Measurements from ENCODE around the gene KCNH5.

Gene KCNH5

GRCh38 chr14:62697461-62697860 lies 347.8 kb downstream of the KCNH5 start:
- in situ Hi-C loops (cut with MboI; ENCODE audit: low sequenced_read_pairs, unreplicated experiment) = no loop called here
- no peak for TF ChIP-seq CTCF (IDR thresholded peaks at IDR 0.05; ENCODE audit: borderline replicate concordance, control extremely low read depth, extremely low read depth, insufficient read depth, missing control alignments)
- DNase-seq (ENCODE audit: low spot score) = no peak

GRCh38 chr14:62696929-62697328 lies 348.3 kb downstream of the KCNH5 start:
- TF ChIP-seq CTCF (IDR thresholded peaks at IDR 0.05; ENCODE audit: borderline replicate concordance, control extremely low read depth, extremely low read depth, insufficient read depth, missing control alignments) = no peak
- DNase-seq (ENCODE audit: low spot score) = no peak
- in situ Hi-C loops (cut with MboI; ENCODE audit: low sequenced_read_pairs, unreplicated experiment) = no loop called here

- TF ChIP-seq CTCF (IDR thresholded peaks at IDR 0.05; ENCODE audit: borderline replicate concordance, control extremely low read depth, extremely low read depth, insufficient read depth, missing control alignments) = no peak
- in situ Hi-C loops (cut with MboI; ENCODE audit: low sequenced_read_pairs, unreplicated experiment) = no loop called here
- DNase-seq (ENCODE audit: low spot score) = no peak
These were observed 348.8 kb downstream of the KCNH5 start for GRCh38 chr14:62696331-62696924.

DNA sequence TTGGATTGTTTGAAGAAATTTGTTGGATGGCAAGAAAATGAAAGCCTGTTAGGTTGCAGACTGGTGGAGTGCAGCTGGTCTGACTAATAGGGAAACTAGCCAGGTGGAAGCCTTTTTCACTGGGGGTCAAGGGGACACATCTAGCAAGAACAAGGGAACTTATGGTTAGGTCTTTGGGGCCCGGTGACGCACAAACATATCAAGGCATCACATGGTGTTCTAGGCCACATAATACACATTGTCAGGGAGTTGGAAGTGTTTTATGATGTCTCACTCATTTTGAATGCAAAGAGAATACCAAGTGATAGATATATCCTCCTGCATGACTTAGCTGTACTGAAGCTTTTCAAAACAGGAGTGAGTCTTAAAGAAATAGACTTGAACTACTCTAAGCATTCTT lies 351.2 kb downstream of the KCNH5 start:
- TF ChIP-seq CTCF (IDR thresholded peaks at IDR 0.05; ENCODE audit: borderline replicate concordance, control extremely low read depth, extremely low read depth, insufficient read depth, missing control alignments) = no peak
- DNase-seq (ENCODE audit: low spot score) = no peak
- in situ Hi-C loops (cut with MboI; ENCODE audit: low sequenced_read_pairs, unreplicated experiment) = no loop called here

GRCh38 chr14:62692490-62693106 lies 352.7 kb downstream of the KCNH5 start:
- no peak for TF ChIP-seq CTCF (IDR thresholded peaks at IDR 0.05; ENCODE audit: borderline replicate concordance, control extremely low read depth, extremely low read depth, insufficient read depth, missing control alignments)
- DNase-seq (ENCODE audit: low spot score) = no peak
- in situ Hi-C loops (cut with MboI; ENCODE audit: low sequenced_read_pairs, unreplicated experiment) = no loop called here

DNA sequence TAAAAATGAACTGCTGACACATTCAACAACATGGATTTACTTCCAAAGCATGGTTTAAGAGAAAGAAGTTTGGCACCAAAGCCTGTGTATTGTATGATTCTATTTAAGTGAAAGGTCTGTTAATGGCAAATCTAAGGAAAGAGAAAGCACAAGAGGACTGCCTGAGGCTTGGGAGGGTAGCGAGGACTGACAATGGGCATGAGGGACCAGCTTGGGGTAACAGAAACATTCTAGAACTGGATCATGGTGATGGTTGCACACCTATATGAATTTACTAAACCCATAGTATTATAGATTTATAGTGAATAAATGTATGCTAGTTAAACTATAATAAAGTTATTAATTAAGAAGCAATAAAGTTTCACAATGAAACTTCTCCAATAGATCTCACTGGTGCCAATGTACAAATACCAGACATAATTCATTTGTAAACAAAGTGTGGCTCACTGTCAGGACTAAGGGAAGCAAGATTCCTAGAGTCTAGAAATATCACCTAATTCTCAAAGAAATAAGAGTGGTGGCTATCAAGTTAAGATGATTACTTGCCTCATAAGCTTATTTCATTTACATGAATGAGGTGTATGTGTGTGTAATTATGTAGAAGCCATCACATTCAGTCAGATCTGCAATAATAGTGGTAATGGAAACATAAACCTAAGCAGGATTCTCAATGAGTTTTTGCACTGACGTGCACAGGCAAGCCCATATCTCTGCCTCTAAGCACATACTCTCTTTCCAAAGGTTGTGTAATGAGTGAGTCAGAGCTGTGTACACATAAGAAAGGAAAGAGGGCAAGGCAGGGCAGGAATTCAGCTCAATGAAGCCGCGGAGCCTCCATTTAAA lies 353.4 kb downstream of the KCNH5 start:
- DNase-seq (ENCODE audit: low spot score) = no peak
- TF ChIP-seq CTCF (IDR thresholded peaks at IDR 0.05; ENCODE audit: borderline replicate concordance, control extremely low read depth, extremely low read depth, insufficient read depth, missing control alignments) = no peak
- in situ Hi-C loops (cut with MboI; ENCODE audit: low sequenced_read_pairs, unreplicated experiment) = no loop called here
